Measurements from ENCODE around the gene EPHA6.

DNA sequence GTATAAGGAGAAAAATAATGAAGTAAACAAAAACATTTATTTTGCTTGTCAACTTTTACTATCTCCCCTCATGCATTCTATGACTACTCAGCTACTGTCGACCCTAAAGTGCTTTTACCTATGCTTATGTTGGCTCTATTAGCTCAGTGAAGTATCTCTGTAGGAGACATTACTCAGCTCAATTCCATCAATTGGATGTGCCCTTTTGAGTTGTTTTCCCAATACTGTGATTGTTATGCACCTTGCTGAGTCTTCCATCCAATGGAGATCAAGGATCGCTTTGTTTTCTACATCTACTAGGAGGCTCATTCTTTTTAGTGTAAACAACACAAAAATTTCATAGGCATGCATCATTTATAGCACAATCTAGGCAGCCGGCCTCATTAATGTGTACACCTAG, 546.4 kb downstream of the EPHA6 start:
- TF ChIP-seq, protein P1, sequence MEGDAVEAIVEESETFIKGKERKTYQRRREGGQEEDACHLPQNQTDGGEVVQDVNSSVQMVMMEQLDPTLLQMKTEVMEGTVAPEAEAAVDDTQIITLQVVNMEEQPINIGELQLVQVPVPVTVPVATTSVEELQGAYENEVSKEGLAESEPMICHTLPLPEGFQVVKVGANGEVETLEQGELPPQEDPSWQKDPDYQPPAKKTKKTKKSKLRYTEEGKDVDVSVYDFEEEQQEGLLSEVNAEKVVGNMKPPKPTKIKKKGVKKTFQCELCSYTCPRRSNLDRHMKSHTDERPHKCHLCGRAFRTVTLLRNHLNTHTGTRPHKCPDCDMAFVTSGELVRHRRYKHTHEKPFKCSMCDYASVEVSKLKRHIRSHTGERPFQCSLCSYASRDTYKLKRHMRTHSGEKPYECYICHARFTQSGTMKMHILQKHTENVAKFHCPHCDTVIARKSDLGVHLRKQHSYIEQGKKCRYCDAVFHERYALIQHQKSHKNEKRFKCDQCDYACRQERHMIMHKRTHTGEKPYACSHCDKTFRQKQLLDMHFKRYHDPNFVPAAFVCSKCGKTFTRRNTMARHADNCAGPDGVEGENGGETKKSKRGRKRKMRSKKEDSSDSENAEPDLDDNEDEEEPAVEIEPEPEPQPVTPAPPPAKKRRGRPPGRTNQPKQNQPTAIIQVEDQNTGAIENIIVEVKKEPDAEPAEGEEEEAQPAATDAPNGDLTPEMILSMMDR (IDR thresholded peaks at IDR 0.05), result no peak
- no peak for TF ChIP-seq POLR2A (IDR thresholded peaks at IDR 0.05)
- TF ChIP-seq POLR2AphosphoS5 (IDR thresholded peaks at IDR 0.05), result no peak
- TF ChIP-seq EP300 (IDR thresholded peaks at IDR 0.05), result no peak
